ENCODE data around the gene GSE1.

GSE1 gene

DNA sequence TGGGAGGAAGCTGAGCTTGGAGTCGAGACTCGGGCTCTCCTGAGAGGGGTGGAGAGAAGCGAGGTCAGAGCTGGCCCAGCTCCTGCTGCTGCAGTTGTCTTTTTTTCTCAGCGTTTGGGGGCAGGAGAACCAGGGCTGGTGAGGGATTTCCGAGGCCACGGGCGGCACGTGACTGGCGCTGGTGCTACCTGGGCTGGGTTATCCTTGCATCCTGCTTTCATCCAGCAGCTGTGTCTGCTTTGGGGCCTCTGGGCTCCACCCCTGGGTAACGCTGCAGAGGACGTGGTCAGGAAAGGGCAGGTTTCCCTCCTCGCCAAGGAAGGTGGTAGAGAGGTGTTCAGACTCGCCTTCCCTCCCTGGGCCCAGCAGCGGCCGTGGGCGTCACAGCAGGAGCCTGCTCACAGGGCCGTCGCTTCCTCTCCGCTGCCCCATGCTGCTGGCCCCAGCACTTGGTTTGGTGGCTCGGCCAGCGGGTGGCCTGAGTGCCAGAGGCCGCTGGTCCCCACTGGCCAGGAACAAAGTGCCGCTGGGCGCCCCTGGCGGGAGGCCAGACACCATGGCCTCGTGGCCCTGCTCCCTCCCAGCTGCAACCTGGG lies 22.5 kb downstream of the GSE1 start:
- DNase-seq (ENCODE audit: low spot score): no peak

- no peak for DNase-seq (ENCODE audit: low spot score)
Measured at GRCh38 chr16:85636234-85636812, 23.2 kb downstream of the GSE1 start.

DNA sequence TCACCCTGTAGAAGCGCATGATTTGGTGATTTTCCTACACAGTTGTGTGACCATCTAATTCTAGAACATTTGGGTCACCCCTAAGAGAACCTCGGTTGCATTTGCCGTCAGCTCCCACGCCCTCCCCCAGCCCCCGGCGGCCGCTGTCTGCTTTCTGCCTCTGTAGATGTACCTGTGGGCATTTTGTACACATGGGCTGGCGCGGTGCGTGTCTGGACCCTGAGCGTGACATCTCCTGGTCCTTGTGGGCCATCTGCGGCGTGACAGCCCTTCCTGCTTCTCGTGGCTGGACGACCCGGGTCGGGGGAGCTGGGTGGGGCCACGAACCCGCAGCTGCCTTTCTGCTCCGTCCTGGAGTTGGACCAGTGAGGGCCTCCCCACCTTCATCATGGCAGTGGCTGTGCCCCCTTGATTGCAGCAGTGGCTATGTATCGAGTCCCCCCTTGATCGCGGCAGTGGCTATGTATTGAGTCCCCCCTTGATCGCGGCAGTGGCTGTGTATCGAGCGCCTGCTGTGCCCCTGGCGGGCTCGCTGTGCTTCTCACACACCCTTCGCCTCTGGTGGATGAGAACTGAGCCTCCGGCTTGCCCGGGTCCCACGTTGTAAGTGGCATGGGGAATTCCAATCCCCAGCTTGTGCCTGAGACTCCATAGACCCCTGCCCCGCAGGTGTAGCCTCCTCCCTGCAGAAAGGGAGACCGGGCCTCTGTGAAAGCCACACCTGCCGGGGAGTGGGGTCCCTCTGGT lies 24.1 kb downstream of the GSE1 start:
- no peak for DNase-seq (ENCODE audit: low spot score)

- DNase-seq (ENCODE audit: low spot score): no peak
Measured at GRCh38 chr16:85637808-85638647, 24.9 kb downstream of the GSE1 start.

GRCh38 chr16:85638695-85639409 lies 25.7 kb downstream of the GSE1 start:
- DNase-seq (ENCODE audit: low spot score): no peak

- DNase-seq (ENCODE audit: low spot score): peak; percentile 88
Measured at GRCh38 chr16:85639529-85640253, 26.6 kb downstream of the GSE1 start.

DNA sequence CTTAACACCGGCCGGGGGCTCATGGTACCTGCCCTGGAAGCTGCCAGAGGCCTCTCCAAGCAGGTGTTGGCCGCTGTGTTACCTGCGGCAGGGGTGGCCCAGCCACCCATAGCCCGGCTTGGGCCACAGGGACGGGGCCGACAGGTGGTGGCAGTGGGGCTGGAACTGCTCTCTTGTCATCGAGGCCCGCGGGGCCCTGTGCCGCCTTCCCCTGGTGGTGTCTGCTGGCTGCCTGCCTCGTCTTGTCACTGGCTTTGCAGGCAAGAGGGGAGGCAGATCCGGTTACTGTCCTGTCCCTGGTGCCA lies 27.1 kb downstream of the GSE1 start:
- DNase-seq (ENCODE audit: low spot score): no peak

- DNase-seq (ENCODE audit: low spot score): no peak
Measured at GRCh38 chr16:85640585-85640984, 27.5 kb downstream of the GSE1 start.

- no peak for DNase-seq (ENCODE audit: low spot score)
Measured at GRCh38 chr16:85641305-85641704, 28.2 kb downstream of the GSE1 start.

DNA sequence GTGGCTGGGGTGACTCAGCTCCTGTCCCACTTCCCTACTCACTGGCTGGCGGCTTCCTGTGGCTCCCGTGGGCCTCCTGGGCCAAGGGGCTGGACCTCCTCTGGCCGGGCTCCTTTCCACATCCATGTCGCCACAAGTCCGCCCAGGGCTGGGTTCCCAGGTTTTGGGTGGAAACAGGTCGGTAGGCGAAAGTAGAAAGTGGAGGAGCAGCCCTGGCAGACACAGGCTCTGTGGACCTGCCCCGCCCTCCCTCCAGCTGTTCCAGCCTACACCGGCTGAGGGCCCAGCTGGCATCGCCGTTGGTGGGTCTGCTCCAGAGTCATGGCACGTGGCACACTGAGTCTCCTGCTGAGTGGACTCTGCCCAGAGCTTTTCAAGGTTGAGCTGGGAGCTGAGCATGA lies 28.7 kb downstream of the GSE1 start:
- DNase-seq (ENCODE audit: low spot score): no peak

DNA sequence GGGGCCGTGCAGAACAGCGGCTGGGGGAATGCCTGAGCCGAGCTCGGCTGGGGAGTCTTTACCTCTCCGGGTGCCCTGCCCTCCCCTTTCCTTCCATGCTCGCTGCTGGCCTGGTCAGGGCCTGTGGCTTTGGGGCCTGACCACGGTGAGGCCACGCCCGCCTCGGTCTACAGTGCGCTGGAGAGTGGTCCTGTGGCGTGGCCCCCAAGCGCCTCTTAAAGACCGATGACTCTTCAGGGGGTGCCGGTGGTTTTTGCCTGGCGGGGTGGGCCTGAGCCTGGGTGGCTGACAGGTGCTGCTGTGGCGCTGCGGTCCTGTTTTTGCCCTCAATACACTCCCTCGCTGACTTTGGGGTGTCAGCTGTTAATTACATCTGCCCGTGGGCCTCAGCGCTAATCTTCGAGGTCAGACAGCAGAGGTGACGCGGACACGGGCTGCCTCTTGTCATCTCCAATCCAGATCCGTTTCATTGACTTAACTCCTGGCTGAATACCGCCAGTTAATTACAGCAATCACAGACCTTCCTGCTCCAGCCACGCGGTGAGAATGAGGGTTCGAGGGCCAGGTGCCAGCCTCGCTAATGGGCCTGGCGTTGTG lies 29.7 kb downstream of the GSE1 start:
- DNase-seq (ENCODE audit: low spot score): no peak

DNA sequence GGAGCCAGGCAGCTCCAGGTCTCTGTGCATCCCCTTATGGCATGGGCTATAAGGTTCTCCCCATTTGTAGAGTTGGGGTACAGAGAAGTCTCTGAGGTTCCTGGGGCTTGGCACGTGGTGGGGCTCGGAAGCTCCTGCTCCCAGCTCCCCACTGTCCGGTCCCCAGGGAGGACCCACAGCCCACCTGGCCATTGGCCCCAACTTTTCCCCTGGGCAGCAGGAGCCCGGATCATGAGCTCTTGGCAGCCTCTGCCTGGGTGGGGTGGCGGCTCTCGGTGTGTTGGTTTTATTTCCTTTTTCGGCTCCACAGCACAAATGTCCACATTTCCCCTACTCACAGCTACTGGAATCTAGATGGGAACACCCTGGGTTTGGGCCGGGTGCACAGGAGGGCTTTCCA lies 30.5 kb downstream of the GSE1 start:
- DNase-seq (ENCODE audit: low spot score): no peak

GRCh38 chr16:85644093-85644712 lies 31.1 kb downstream of the GSE1 start:
- no peak for DNase-seq (ENCODE audit: low spot score)

DNA sequence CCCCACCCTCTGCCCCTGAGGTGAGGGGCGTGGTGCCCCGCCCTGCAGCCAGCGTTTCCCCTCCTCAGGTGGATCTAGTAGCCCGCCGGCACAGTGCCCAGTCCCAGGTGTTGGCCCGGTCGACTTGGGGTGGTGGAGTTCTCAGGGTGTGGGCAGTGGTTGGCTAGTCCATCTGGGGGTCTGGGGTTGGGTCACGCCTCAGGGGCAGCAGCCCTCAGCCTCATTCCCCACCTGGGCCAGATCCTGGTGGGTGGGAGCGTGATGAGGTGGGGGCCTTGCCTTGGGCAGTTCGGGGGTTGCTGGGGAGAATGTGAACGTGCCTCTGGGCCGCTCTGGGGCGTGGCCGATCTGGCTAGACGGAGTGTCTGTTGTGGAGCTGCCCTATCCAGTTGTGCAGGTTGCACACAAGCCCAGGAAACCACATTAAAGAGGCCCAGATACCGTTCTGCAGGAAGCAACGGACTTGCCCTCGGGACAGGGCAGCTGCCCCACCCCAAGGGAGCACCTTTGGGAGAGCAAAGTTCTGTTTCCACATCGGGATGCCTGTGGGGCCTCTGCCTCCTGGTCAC lies 32.0 kb downstream of the GSE1 start:
- no peak for DNase-seq (ENCODE audit: low spot score)

- DNase-seq (ENCODE audit: low spot score): no peak
Measured at GRCh38 chr16:85646358-85646907, 33.3 kb downstream of the GSE1 start.

- no peak for DNase-seq (ENCODE audit: low spot score)
Measured at GRCh38 chr16:85646976-85647375, 33.9 kb downstream of the GSE1 start.

GRCh38 chr16:85648070-85648714 lies 35.1 kb downstream of the GSE1 start:
- DNase-seq (ENCODE audit: low spot score): no peak

- DNase-seq (ENCODE audit: low spot score): no peak
Measured at GRCh38 chr16:85648805-85649204, 35.7 kb downstream of the GSE1 start.

GRCh38 chr16:85649411-85650134 lies 36.5 kb downstream of the GSE1 start:
- peak; percentile 65 for DNase-seq (ENCODE audit: low spot score)
